A549 (cell line): ENCODE results near the gene UBXN7. TPM values are rescaled to one million over a fixed set of nuclear protein-coding genes. Genes with fewer than 3 reads are reported as not detected.

Source experiments
- ATAC-seq, 2 experiments: fragments of 200-7000 bp in 1 of 2; fragments of >200 bp in 1 of 2; cut with Nextera tagmentation in 1 of 2; cut with Tn5 transposase in 1 of 2; 3 replicates each; pipeline versions ENCODE4 v1.8.0 to v1.9.1; 2018 to 2020; ENCODE audit warnings: mild to moderate bottlenecking in 1 of 2, moderate library complexity in 1 of 2
- CTCF ChIA-PET: fragments of 300-600 bp; sonication (Branson Sonifier 250); formaldehyde crosslinking; extraction: SDS; loops from one replicate; lab custom pipeline; 2021; ENCODE audit warnings: antibody characterized with exemption, inconsistent platforms; lab: Yijun Ruan, JAX
- POLR2A ChIA-PET: fragments of 350-600 bp; formaldehyde crosslinking; extraction: SDS; loops from one replicate; lab custom pipeline; 2021; ENCODE audit warnings: antibody characterized with exemption, inconsistent platforms; lab: Yijun Ruan, JAX
- DNase-seq, 2 experiments: peaks; one replicate each; pipeline versions ENCODE4 v3.0.0 to v3.0.0-alpha.2; 2011 to 2016; ENCODE audit warnings: low read depth in 1 of 2, low spot score in 1 of 2
- FAIRE-seq: peaks from 2 replicates; lab custom pipeline; 2011; peaks lifted over from hg19 to GRCh38; lab: Jason Lieb, UNC
- H3K27ac ChIP-seq, 2 experiments: fragments of >200 bp; sonication (Bioruptor Twin); formaldehyde crosslinking; 3 replicates each; pipeline ENCODE4 v1.5.1; 2016 to 2017
- H3K4me1 ChIP-seq: fragments of >200 bp; sonication (Bioruptor Twin); formaldehyde crosslinking; 3 replicates; pipeline ENCODE4 v1.6.1; 2016
- H3K4me2 ChIP-seq: fragments of >200 bp; sonication (Bioruptor Twin); formaldehyde crosslinking; 3 replicates; pipeline ENCODE4 v1.6.1; 2016
- H3K4me3 ChIP-seq: fragments of >200 bp; sonication (Bioruptor Twin); formaldehyde crosslinking; 3 replicates; pipeline ENCODE4 v1.5.1; 2016
- H3K9me3 ChIP-seq: fragments of >200 bp; sonication (Bioruptor Twin); formaldehyde crosslinking; 3 replicates; pipeline ENCODE4 v1.6.1; 2016
- BCL3 ChIP-seq: fragments of >200 bp; sonication (Bioruptor Twin); formaldehyde crosslinking; IDR thresholded peaks from 3 replicates; pipeline ENCODE4 v1.6.1; 2016
- BHLHE40 ChIP-seq: IDR thresholded peaks from 2 replicates; pipeline ENCODE4 v1.6.1; 2012; ENCODE audit warnings: low read depth, low read length, inconsistent platforms
- E2F6 ChIP-seq: IDR thresholded peaks from 2 replicates; pipeline ENCODE4 v1.6.1; 2012; ENCODE audit warnings: low read depth, borderline replicate concordance
- FOSB ChIP-seq: fragments of 250-450 bp; sonication (Bioruptor Pico); IDR thresholded peaks from 2 replicates; pipeline ENCODE4 v1.5.0; 2020; ENCODE audit warnings: mild to moderate bottlenecking, moderate library complexity
- FOSL2 ChIP-seq, 2 experiments: fragments of 450-650 bp in 1 of 2; fragments of >200 bp in 1 of 2; sonication (Bioruptor Twin) in 1 of 2; formaldehyde crosslinking; IDR thresholded peaks; 2 replicates each; pipeline versions ENCODE4 v1.5.0 to v1.6.1; 2016 to 2020; ENCODE audit warnings: mild to moderate bottlenecking in 1 of 2, moderate library complexity in 1 of 2
- HEYL ChIP-seq: fragments of 250-450 bp; sonication (Bioruptor Pico); IDR thresholded peaks from 2 replicates; pipeline ENCODE4 v1.8.0; 2021; ENCODE audit warnings: mild to moderate bottlenecking, moderate library complexity
- HOXA7 ChIP-seq: fragments of 250-450 bp; sonication (Bioruptor Pico); IDR thresholded peaks from 2 replicates; pipeline ENCODE4 v1.5.0; 2020; ENCODE audit warnings: mild to moderate bottlenecking, moderate library complexity
- JUN ChIP-seq, 2 experiments: fragments of >200 bp; sonication (Bioruptor Twin); formaldehyde crosslinking; IDR thresholded peaks; 2 replicates in 1 of 2; 3 replicates in 1 of 2; pipeline ENCODE4 v1.6.1; 2016 to 2017
- JUNB ChIP-seq: fragments of >200 bp; sonication (Bioruptor Twin); formaldehyde crosslinking; IDR thresholded peaks from 2 replicates; pipeline ENCODE4 v1.6.1; 2016
- KDM5A ChIP-seq: fragments of 200-600 bp; sonication (generic); IDR thresholded peaks from 2 replicates; pipeline ENCODE4 v1.6.1; 2016; ENCODE audit warnings: antibody characterized with exemption, mild to moderate bottlenecking
- MAFK ChIP-seq: fragments of 450-650 bp; IDR thresholded peaks from 2 replicates; pipeline ENCODE4 v1.6.1; 2014; ENCODE audit not compliant: partially characterized antibody
- NFE2L2 ChIP-seq: fragments of 150-350 bp; conservative IDR thresholded peaks from 2 replicates; pipeline ENCODE4 v1.6.1; 2014; ENCODE audit warnings: low read length
- NR3C1 ChIP-seq: fragments of >200 bp; sonication (Bioruptor Twin); formaldehyde crosslinking; IDR thresholded peaks from 3 replicates; pipeline ENCODE4 v1.6.1; 2017
- PHF8 ChIP-seq: fragments of 200-600 bp; sonication (generic); IDR thresholded peaks from 2 replicates; pipeline ENCODE4 v1.6.1; 2016; ENCODE audit warnings: low read depth, mild to moderate bottlenecking, antibody characterized with exemption, moderate library complexity, borderline replicate concordance
- POLR2A ChIP-seq: IDR thresholded peaks from 2 replicates; pipeline ENCODE4 v1.6.1; 2012; ENCODE audit warnings: mild to moderate bottlenecking, low read length
- RAD21 ChIP-seq, 2 experiments: fragments of >200 bp in 1 of 2; sonication (Bioruptor Twin) in 1 of 2; formaldehyde crosslinking in 1 of 2; IDR thresholded peaks in 1 of 2; conservative IDR thresholded peaks in 1 of 2; 2 replicates in 1 of 2; 3 replicates in 1 of 2; pipeline ENCODE4 v1.6.1; 2012 to 2018; ENCODE audit warnings: inconsistent platforms in 1 of 2
- RFX5 ChIP-seq: fragments of 450-650 bp; IDR thresholded peaks from 2 replicates; pipeline ENCODE4 v1.7.1; 2014; ENCODE audit warnings: antibody characterized with exemption, mild to moderate bottlenecking, moderate library complexity
- SMC3 ChIP-seq: fragments of >200 bp; sonication (Bioruptor Twin); formaldehyde crosslinking; IDR thresholded peaks from 3 replicates; pipeline ENCODE4 v1.6.1; 2018; ENCODE audit warnings: inconsistent platforms
- TP53 ChIP-seq: fragments of 250-450 bp; sonication (Bioruptor Pico); IDR thresholded peaks from 2 replicates; pipeline ENCODE4 v1.5.0; 2021; ENCODE audit warnings: mild to moderate bottlenecking, moderate library complexity
- ZSCAN20 ChIP-seq: fragments of 250-450 bp; sonication (Bioruptor Pico); IDR thresholded peaks from 2 replicates; pipeline ENCODE4 v1.8.0; 2022; ENCODE audit warnings: mild to moderate bottlenecking, moderate library complexity
- WGBS: methylation state at CpG from one replicate; pipeline ENCODE4 v1.1.6; 2017; ENCODE audit errors: missing lambda C conversion rate; 5-methylcytosine and 5-hydroxymethylcytosine counted together
- polyA minus RNA-seq: library from RNA; depleted of rRNA, polyadenylated mRNA; stranded (reverse); fragments of >200 nt; gene quantifications from 2 replicates; pipeline ENCODE4 v1.2.3, GENCODE V29; 2011; rRNA and poly(A)+ RNA removed
- polyA plus RNA-seq, 4 experiments: library from polyadenylated mRNA; depleted of rRNA in 3 of 4; stranded (reverse); fragments of >200 nt; fragmentation: RNase III in 1 of 4; extraction: RNeasy Plus Mini Kit Qiagen cat#74134 plus additional on column Dnase treatment in 1 of 4; gene quantifications; 2 replicates in 3 of 4; 3 replicates in 1 of 4; pipeline ENCODE4 v1.2.3, GENCODE V29; 2011 to 2017
- TF ChIP-seq, protein P1 (sequence below): fragments of 150-350 bp; IDR thresholded peaks from 2 replicates; pipeline ENCODE4 v1.6.1; 2014; ENCODE audit warnings: low read depth, mild to moderate bottlenecking, low read length
- TF ChIP-seq, protein P2 (sequence below): fragments of 200-600 bp; sonication (generic); IDR thresholded peaks from 2 replicates; pipeline ENCODE4 v1.6.1; 2016; ENCODE audit warnings: antibody characterized with exemption, mild to moderate bottlenecking, moderate library complexity
- TF ChIP-seq, protein P3 (sequence below): IDR thresholded peaks from 2 replicates; pipeline ENCODE4 v1.6.1; 2012

Gene UBXN7, protein sequence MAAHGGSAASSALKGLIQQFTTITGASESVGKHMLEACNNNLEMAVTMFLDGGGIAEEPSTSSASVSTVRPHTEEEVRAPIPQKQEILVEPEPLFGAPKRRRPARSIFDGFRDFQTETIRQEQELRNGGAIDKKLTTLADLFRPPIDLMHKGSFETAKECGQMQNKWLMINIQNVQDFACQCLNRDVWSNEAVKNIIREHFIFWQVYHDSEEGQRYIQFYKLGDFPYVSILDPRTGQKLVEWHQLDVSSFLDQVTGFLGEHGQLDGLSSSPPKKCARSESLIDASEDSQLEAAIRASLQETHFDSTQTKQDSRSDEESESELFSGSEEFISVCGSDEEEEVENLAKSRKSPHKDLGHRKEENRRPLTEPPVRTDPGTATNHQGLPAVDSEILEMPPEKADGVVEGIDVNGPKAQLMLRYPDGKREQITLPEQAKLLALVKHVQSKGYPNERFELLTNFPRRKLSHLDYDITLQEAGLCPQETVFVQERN
- polyA plus RNA-seq (2011; rRNA removed), result 14.2 and 14.5 TPM in 2 replicates
- 3.5 TPM in 2 replicates for polyA plus RNA-seq (2012; cell fraction: cytosol; rRNA removed)
- polyA plus RNA-seq (2012; cell fraction: nucleus; rRNA removed), result 1.6 and 2.7 TPM in 2 replicates
- 7.5 to 7.9 TPM (median 7.9 TPM) in 3 replicates for polyA plus RNA-seq (2017; fragmentation: RNase III; extraction: RNeasy Plus Mini Kit Qiagen cat#74134 plus additional on column Dnase treatment)
- 11.5 and 12.2 TPM in 2 replicates for polyA minus RNA-seq

GRCh38 chr3:196432137-196432879 lies at the start of gene UBXN7:
UBXN7 (minus strand) TSS chr3:196432427; CDS start chr3:196432399, 28 bp downstream.
- Histone ChIP-seq H3K4me2 (peak within 1 kb of the TSS; percentile 76), H3K4me3 (peak within 1 kb of the TSS; percentile 95), H3K27ac (peak within 1 kb of the TSS; percentile 85 to 94)
- FAIRE-seq, result no peak
- CTCF ChIA-PET, result interaction anchor here (0.7 to 0.8 kb wide), 2 partner anchors 40 to 96 kb away, joined by 3 read pairs; no protein-coding TSS in a partner anchor
- TF ChIP-seq POLR2A (peak; percentile 75), TP53 (no peak), BCL3 (peak; percentile 39; the same call in 1 of the 3 replicates), FOSB (CRISPR knock-in tag) (no peak), MAFK (peak; percentile 56), JUN (IDR thresholded peaks at IDR 0.05) (peak in 1 of 2 experiments; percentile 65; a peak in 1 of 5 replicates), ZSCAN20 (no peak), HEYL (CRISPR knock-in tag) (no peak), HOXA7 (no peak), RFX5 (no peak), SMC3 (no peak), PHF8 (peak; percentile 51; the same call in 1 of the 2 replicates), FOSL2 (IDR thresholded peaks at IDR 0.05) (no peak), FOSL2 (CRISPR knock-in tag; IDR thresholded peaks at IDR 0.05) (no peak), BHLHE40 (no peak), NR3C1 (no peak), NFE2L2 (no peak), RAD21 (conservative IDR thresholded peaks at IDR 0.05 in 1 of 2, IDR thresholded peaks at IDR 0.05 in 1 of 2) (no peak), E2F6 (no peak), JUNB (no peak), KDM5A (peak; percentile 80)
- TF ChIP-seq, protein P1, sequence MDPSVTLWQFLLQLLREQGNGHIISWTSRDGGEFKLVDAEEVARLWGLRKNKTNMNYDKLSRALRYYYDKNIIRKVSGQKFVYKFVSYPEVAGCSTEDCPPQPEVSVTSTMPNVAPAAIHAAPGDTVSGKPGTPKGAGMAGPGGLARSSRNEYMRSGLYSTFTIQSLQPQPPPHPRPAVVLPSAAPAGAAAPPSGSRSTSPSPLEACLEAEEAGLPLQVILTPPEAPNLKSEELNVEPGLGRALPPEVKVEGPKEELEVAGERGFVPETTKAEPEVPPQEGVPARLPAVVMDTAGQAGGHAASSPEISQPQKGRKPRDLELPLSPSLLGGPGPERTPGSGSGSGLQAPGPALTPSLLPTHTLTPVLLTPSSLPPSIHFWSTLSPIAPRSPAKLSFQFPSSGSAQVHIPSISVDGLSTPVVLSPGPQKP, result no peak
- TF ChIP-seq, protein P2, sequence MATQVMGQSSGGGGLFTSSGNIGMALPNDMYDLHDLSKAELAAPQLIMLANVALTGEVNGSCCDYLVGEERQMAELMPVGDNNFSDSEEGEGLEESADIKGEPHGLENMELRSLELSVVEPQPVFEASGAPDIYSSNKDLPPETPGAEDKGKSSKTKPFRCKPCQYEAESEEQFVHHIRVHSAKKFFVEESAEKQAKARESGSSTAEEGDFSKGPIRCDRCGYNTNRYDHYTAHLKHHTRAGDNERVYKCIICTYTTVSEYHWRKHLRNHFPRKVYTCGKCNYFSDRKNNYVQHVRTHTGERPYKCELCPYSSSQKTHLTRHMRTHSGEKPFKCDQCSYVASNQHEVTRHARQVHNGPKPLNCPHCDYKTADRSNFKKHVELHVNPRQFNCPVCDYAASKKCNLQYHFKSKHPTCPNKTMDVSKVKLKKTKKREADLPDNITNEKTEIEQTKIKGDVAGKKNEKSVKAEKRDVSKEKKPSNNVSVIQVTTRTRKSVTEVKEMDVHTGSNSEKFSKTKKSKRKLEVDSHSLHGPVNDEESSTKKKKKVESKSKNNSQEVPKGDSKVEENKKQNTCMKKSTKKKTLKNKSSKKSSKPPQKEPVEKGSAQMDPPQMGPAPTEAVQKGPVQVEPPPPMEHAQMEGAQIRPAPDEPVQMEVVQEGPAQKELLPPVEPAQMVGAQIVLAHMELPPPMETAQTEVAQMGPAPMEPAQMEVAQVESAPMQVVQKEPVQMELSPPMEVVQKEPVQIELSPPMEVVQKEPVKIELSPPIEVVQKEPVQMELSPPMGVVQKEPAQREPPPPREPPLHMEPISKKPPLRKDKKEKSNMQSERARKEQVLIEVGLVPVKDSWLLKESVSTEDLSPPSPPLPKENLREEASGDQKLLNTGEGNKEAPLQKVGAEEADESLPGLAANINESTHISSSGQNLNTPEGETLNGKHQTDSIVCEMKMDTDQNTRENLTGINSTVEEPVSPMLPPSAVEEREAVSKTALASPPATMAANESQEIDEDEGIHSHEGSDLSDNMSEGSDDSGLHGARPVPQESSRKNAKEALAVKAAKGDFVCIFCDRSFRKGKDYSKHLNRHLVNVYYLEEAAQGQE, result no peak
- TF ChIP-seq, protein P3, sequence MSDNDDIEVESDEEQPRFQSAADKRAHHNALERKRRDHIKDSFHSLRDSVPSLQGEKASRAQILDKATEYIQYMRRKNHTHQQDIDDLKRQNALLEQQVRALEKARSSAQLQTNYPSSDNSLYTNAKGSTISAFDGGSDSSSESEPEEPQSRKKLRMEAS, result 0 out of 2 replicates have a peak, but pooled peaks have one; percentile 33
- TF ChIP-seq, all 56 proteins: peak for 7
- ATAC-seq (peak; percentile 94 to 96), DNase-seq (peak; percentile 91 to 92)
- Histone ChIP-seq H3K9me3 (no peaks in the 10 kb centered on the region), H3K4me1 (peaks cover 6% of the 10 kb centered on the region; the same call in 2 of the 3 replicates)
- WGBS, result 0% methylated on average over 13 of the region's 67 CpGs
- POLR2A ChIA-PET, result interaction anchor here (0.6 to 1.4 kb wide), 6 partner anchors 69 to 435 kb away, joined by 3 to 4 read pairs (median 3); partner anchors contain the start of genes DYNLT2B and SENP5
